ENCODE data around the gene NPEPPS. TPM values are rescaled to one million over a fixed set of nuclear protein-coding genes. Genes with fewer than 3 reads are reported as not detected.
"Not testable (repeated sequence)": the region's sequence is repeated elsewhere in the genome, so short reads cannot be mapped to it uniquely, and the experiment has no call there.

NPEPPS gene
- polyA plus RNA-seq, 1 donor (not counting 4 experiments of a cell fraction or from before 2014, with no cell fraction given), result 122 TPM

DNA sequence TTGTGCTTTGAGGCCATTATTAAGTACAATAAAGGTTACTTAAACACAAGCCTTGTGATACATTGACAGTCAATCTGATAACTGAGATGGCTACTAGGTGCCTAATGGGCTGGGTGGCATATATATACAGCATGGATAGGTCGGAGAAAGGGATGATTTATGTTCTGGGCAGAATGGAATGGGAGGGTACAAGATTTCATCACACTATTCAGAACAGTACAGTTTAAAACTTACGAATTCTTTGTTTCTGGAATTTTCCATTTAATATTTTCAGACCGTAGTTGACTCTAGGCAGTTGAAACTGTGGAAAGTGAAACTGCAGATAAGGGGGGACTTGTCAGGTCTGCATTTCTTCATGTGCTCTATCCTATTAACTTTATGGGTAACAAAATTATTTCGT lies 23.8 kb downstream of the NPEPPS start:
- dilution Hi-C loops (cut with MboI; ENCODE audit: extremely low pct_ligation_motif_present, low sequenced_read_pairs); DNase-seq (ENCODE audit: low read depth, low spot score); H4K20me1 ChIP-seq (ENCODE audit: control insufficient read depth, extremely low read depth, insufficient read depth, low read length); H3K9ac ChIP-seq (ENCODE audit: control insufficient read depth, extremely low read depth, insufficient read depth, low read length); H3K4me3 ChIP-seq (ENCODE audit: control insufficient read depth in 2 of 3, extremely low read depth in 1 of 3, insufficient read depth in 2 of 3, low read depth in 1 of 3, low read length in 3 of 3); H2AFZ ChIP-seq (ENCODE audit: control insufficient read depth, low read length); H3K36me3 ChIP-seq (ENCODE audit: control insufficient read depth in 2 of 2, extremely low read depth in 1 of 2, insufficient read depth in 2 of 2, low read length in 2 of 2); H3K9me3 ChIP-seq (ENCODE audit: control insufficient read depth, low read depth, low read length); H3K27ac ChIP-seq (ENCODE audit: control insufficient read depth, insufficient read depth, low read length); H3K9me1 ChIP-seq (ENCODE audit: control insufficient read depth, extremely low read depth, insufficient read depth, low read length); H3K4me2 ChIP-seq (ENCODE audit: control insufficient read depth, extremely low read depth, insufficient read depth, low read depth, low read length); H3K4me1 ChIP-seq (ENCODE audit: control insufficient read depth, extremely low read depth, insufficient read depth, low read length); H3K27me3 ChIP-seq (ENCODE audit: control insufficient read depth, extremely low read depth, insufficient read depth, low read length): not testable (repeated sequence)
- H3K79me2 ChIP-seq (ENCODE audit: control insufficient read depth, insufficient read depth, low read length), result peaks cover 15% of the 10 kb centered on the region
- peak; percentile 83 for FAIRE-seq

DNA sequence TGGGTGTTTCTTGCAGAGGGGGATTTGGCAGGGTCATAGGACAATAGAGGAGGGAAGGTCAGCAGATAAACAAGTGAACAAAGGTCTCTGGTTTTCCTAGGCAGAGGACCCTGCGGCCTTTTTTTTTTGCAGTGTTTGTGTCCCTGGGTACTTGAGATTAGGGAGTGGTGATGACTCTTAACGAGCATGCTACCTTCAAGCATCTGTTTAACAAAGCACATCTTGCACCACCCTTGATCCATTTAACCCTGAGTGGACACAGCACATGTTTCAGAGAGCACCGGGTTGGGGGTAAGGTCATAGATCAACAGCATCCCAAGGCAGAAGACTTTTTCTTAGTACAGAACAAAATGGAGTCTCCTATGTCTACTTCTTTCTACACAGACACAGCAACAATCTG lies 25.2 kb downstream of the NPEPPS start:
- H3K9ac ChIP-seq (ENCODE audit: control insufficient read depth, extremely low read depth, insufficient read depth, low read length); H3K27ac ChIP-seq (ENCODE audit: control insufficient read depth, insufficient read depth, low read length); dilution Hi-C loops (cut with MboI; ENCODE audit: extremely low pct_ligation_motif_present, low sequenced_read_pairs); DNase-seq (ENCODE audit: low read depth, low spot score); H2AFZ ChIP-seq (ENCODE audit: control insufficient read depth, low read length); H3K4me2 ChIP-seq (ENCODE audit: control insufficient read depth, extremely low read depth, insufficient read depth, low read depth, low read length); H3K4me3 ChIP-seq (ENCODE audit: control insufficient read depth in 2 of 3, extremely low read depth in 1 of 3, insufficient read depth in 2 of 3, low read depth in 1 of 3, low read length in 3 of 3); H4K20me1 ChIP-seq (ENCODE audit: control insufficient read depth, extremely low read depth, insufficient read depth, low read length); H3K36me3 ChIP-seq (ENCODE audit: control insufficient read depth in 2 of 2, extremely low read depth in 1 of 2, insufficient read depth in 2 of 2, low read length in 2 of 2); H3K9me1 ChIP-seq (ENCODE audit: control insufficient read depth, extremely low read depth, insufficient read depth, low read length); H3K9me3 ChIP-seq (ENCODE audit: control insufficient read depth, low read depth, low read length); H3K4me1 ChIP-seq (ENCODE audit: control insufficient read depth, extremely low read depth, insufficient read depth, low read length); H3K27me3 ChIP-seq (ENCODE audit: control insufficient read depth, extremely low read depth, insufficient read depth, low read length); FAIRE-seq: not testable (repeated sequence)
- peaks cover 19% of the 10 kb centered on the region for H3K79me2 ChIP-seq (ENCODE audit: control insufficient read depth, insufficient read depth, low read length)

DNA sequence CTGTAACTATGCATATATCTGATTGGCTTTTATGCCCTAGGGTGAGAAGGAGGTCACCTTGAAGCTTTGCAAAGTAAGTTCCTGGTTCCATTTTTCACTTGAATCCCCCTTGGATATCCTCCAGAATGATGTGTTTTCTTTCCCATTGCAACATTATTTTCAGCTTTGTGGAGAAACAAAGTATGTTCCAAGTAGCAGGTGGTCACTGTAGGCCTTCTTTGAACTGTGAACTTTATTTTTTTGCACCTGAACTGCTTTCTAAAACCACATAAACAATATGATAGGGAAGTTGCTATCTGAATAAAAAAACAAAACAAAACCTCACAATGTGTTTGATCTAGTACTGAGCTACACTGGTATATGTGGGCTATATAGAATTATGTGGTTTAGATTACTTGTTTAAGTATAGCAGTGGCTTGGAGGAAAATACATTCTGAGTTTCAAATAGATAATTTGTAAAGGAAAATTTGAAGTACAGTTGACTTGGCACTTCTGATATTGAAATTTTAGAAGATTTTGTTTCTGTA lies 29.7 kb downstream of the NPEPPS start:
- H3K27ac ChIP-seq (ENCODE audit: control insufficient read depth, insufficient read depth, low read length); dilution Hi-C loops (cut with MboI; ENCODE audit: extremely low pct_ligation_motif_present, low sequenced_read_pairs); H3K4me3 ChIP-seq (ENCODE audit: control insufficient read depth in 2 of 3, extremely low read depth in 1 of 3, insufficient read depth in 2 of 3, low read depth in 1 of 3, low read length in 3 of 3); H2AFZ ChIP-seq (ENCODE audit: control insufficient read depth, low read length); H3K9me1 ChIP-seq (ENCODE audit: control insufficient read depth, extremely low read depth, insufficient read depth, low read length); H3K9me3 ChIP-seq (ENCODE audit: control insufficient read depth, low read depth, low read length); H3K4me1 ChIP-seq (ENCODE audit: control insufficient read depth, extremely low read depth, insufficient read depth, low read length); H3K4me2 ChIP-seq (ENCODE audit: control insufficient read depth, extremely low read depth, insufficient read depth, low read depth, low read length); H3K27me3 ChIP-seq (ENCODE audit: control insufficient read depth, extremely low read depth, insufficient read depth, low read length); H3K9ac ChIP-seq (ENCODE audit: control insufficient read depth, extremely low read depth, insufficient read depth, low read length); DNase-seq (ENCODE audit: low read depth, low spot score); H3K36me3 ChIP-seq (ENCODE audit: control insufficient read depth in 2 of 2, extremely low read depth in 1 of 2, insufficient read depth in 2 of 2, low read length in 2 of 2); H4K20me1 ChIP-seq (ENCODE audit: control insufficient read depth, extremely low read depth, insufficient read depth, low read length): not testable (repeated sequence)
- H3K79me2 ChIP-seq (ENCODE audit: control insufficient read depth, insufficient read depth, low read length), result peaks cover 31% of the 10 kb centered on the region
- FAIRE-seq, result peak; percentile 69

DNA sequence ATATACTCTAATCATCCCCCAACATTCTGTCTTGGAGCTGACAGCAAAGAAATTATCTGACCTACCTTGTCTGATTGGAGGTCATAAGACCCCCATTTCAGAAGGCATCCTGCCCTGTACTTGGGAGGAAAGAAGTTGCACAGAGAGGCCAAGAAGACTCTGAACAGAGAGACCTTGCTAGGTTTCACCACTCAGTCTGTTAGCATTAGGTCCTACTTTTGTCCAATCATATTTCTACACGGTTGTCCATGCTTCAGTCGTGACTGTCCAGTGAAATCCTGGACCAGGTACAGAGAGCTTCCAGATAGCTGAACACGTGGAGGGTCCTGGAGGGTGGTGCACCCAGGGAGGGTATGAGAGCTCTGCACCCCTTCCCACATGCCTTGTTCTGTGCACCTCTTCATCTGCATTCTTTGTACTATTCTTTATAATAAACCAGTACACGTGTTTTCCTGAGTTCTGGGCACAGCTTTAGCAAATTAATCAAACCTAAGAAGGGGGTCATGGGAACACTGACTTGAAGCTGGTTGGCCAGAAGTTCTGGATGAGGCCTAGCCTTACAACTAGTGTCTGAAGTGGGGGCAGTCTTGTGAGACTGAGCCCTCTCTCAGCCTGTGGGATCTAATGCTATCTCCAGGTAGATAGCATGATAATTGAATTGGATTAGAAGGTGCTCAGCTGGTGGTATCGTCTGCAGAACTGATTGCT lies 30.9 kb downstream of the NPEPPS start:
- FAIRE-seq; H3K4me1 ChIP-seq (ENCODE audit: control insufficient read depth, extremely low read depth, insufficient read depth, low read length); H3K9ac ChIP-seq (ENCODE audit: control insufficient read depth, extremely low read depth, insufficient read depth, low read length); DNase-seq (ENCODE audit: low read depth, low spot score); H3K27me3 ChIP-seq (ENCODE audit: control insufficient read depth, extremely low read depth, insufficient read depth, low read length); H4K20me1 ChIP-seq (ENCODE audit: control insufficient read depth, extremely low read depth, insufficient read depth, low read length); H3K4me3 ChIP-seq (ENCODE audit: control insufficient read depth in 2 of 3, extremely low read depth in 1 of 3, insufficient read depth in 2 of 3, low read depth in 1 of 3, low read length in 3 of 3); dilution Hi-C loops (cut with MboI; ENCODE audit: extremely low pct_ligation_motif_present, low sequenced_read_pairs); H3K9me1 ChIP-seq (ENCODE audit: control insufficient read depth, extremely low read depth, insufficient read depth, low read length); H2AFZ ChIP-seq (ENCODE audit: control insufficient read depth, low read length); H3K36me3 ChIP-seq (ENCODE audit: control insufficient read depth in 2 of 2, extremely low read depth in 1 of 2, insufficient read depth in 2 of 2, low read length in 2 of 2); H3K27ac ChIP-seq (ENCODE audit: control insufficient read depth, insufficient read depth, low read length); H3K4me2 ChIP-seq (ENCODE audit: control insufficient read depth, extremely low read depth, insufficient read depth, low read depth, low read length); H3K9me3 ChIP-seq (ENCODE audit: control insufficient read depth, low read depth, low read length): not testable (repeated sequence)
- peaks cover 36% of the 10 kb centered on the region for H3K79me2 ChIP-seq (ENCODE audit: control insufficient read depth, insufficient read depth, low read length)

DNA sequence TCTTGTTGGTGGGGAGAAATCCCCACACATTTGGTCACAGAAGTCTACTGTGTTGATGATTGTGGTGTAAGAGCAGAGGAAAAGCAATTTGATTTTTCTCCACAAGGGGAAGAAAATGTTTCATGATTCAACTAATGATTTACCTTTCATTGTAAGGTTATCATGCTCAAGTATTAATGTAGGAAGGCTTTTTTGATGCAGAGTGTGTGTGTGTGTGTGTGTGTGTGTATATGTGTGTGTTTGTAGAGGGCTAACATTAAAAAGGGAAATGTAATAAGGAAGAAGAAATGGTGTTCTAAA lies 31.4 kb downstream of the NPEPPS start:
- H3K4me2 ChIP-seq (ENCODE audit: control insufficient read depth, extremely low read depth, insufficient read depth, low read depth, low read length); H3K4me3 ChIP-seq (ENCODE audit: control insufficient read depth in 2 of 3, extremely low read depth in 1 of 3, insufficient read depth in 2 of 3, low read depth in 1 of 3, low read length in 3 of 3); H4K20me1 ChIP-seq (ENCODE audit: control insufficient read depth, extremely low read depth, insufficient read depth, low read length); H3K9ac ChIP-seq (ENCODE audit: control insufficient read depth, extremely low read depth, insufficient read depth, low read length); H2AFZ ChIP-seq (ENCODE audit: control insufficient read depth, low read length); H3K4me1 ChIP-seq (ENCODE audit: control insufficient read depth, extremely low read depth, insufficient read depth, low read length); H3K9me3 ChIP-seq (ENCODE audit: control insufficient read depth, low read depth, low read length); DNase-seq (ENCODE audit: low read depth, low spot score); H3K36me3 ChIP-seq (ENCODE audit: control insufficient read depth in 2 of 2, extremely low read depth in 1 of 2, insufficient read depth in 2 of 2, low read length in 2 of 2); H3K9me1 ChIP-seq (ENCODE audit: control insufficient read depth, extremely low read depth, insufficient read depth, low read length); H3K27ac ChIP-seq (ENCODE audit: control insufficient read depth, insufficient read depth, low read length); H3K27me3 ChIP-seq (ENCODE audit: control insufficient read depth, extremely low read depth, insufficient read depth, low read length); dilution Hi-C loops (cut with MboI; ENCODE audit: extremely low pct_ligation_motif_present, low sequenced_read_pairs): not testable (repeated sequence)
- FAIRE-seq, result peak; percentile 91
- peaks cover 37% of the 10 kb centered on the region for H3K79me2 ChIP-seq (ENCODE audit: control insufficient read depth, insufficient read depth, low read length)

Data from keratinocyte (primary cell).